Caco-2 (cell line): ENCODE measurements around the gene TADA2B. TPM values are rescaled to one million over a fixed set of nuclear protein-coding genes. Genes with fewer than 3 reads are reported as not detected.

Experiments
- BruUV-seq: library from RNA; stranded (reverse); fragments of 400-500 nt; replicated peaks from 2 replicates; lab custom pipeline; 2021; lab: Mats Ljungman, UMichigan
- CTCF ChIA-PET: fragments of 300-600 bp; sonication (Branson Sonifier 250); formaldehyde crosslinking; loops from one replicate; lab custom pipeline; 2022; ENCODE audit warnings: antibody characterized with exemption; lab: Charles Lee
- POLR2A ChIA-PET: fragments of 300-600 bp; sonication (Branson Sonifier 250); formaldehyde crosslinking; loops from one replicate; lab custom pipeline; 2022; ENCODE audit warnings: antibody characterized with exemption; lab: Charles Lee
- DNase-seq, 2 experiments: peaks; one replicate each; pipeline versions ENCODE4 v3.0.0 to v3.0.0-alpha.2; 2020 to 2022
- H3K27me3 ChIP-seq: replicated peaks from 2 replicates; pipeline ENCODE4 v1.6.0; 2011; ENCODE audit warnings: low read length; ENCODE audit not compliant: control insufficient read depth, insufficient read depth
- H3K36me3 ChIP-seq: 2 replicates; pipeline ENCODE4 v1.5.1; 2011; ENCODE audit warnings: low read length; ENCODE audit not compliant: control insufficient read depth, insufficient read depth
- H3K4me1 ChIP-seq: fragments of 250-450 bp; sonication (Bioruptor Pico); 2 replicates; pipeline ENCODE4 v1.5.1; 2020; ENCODE audit warnings: mild to moderate bottlenecking
- H3K4me3 ChIP-seq: 2 replicates; pipeline ENCODE4 v1.5.1; 2011; ENCODE audit warnings: low read depth, mild to moderate bottlenecking, control low read depth, low read length
- H3K9me3 ChIP-seq: fragments of 250-450 bp; sonication (Bioruptor Pico); 2 replicates; pipeline ENCODE4 v1.5.1; 2020; ENCODE audit warnings: mild to moderate bottlenecking, moderate library complexity
- H3K27ac Mint-ChIP-seq: one replicate; pipeline ENCODE4 v1.8.0; 2022; ENCODE audit warnings: mixed read lengths; ENCODE audit not compliant: unreplicated experiment
- H3K27me3 Mint-ChIP-seq: one replicate; pipeline ENCODE4 v1.8.0; 2022; ENCODE audit warnings: mixed read lengths; ENCODE audit not compliant: insufficient read depth, unreplicated experiment
- H3K36me3 Mint-ChIP-seq: one replicate; pipeline ENCODE4 v1.8.0; 2022; ENCODE audit warnings: mild to moderate bottlenecking, mixed read lengths; ENCODE audit not compliant: insufficient read depth, unreplicated experiment
- H3K4me1 Mint-ChIP-seq: one replicate; pipeline ENCODE4 v1.8.0; 2022; ENCODE audit warnings: low read depth, mixed read lengths; ENCODE audit not compliant: unreplicated experiment
- H3K4me3 Mint-ChIP-seq: one replicate; pipeline ENCODE4 v1.8.0; 2022; ENCODE audit warnings: mild to moderate bottlenecking, moderate library complexity, mixed read lengths; ENCODE audit not compliant: unreplicated experiment
- H3K9me3 Mint-ChIP-seq: one replicate; pipeline ENCODE4 v1.8.0; 2022; ENCODE audit warnings: mixed read lengths; ENCODE audit not compliant: unreplicated experiment
- CTCF ChIP-seq, 2 experiments: fragments of 200-600 bp in 1 of 2; IDR thresholded peaks; 1 replicate in 1 of 2; 2 replicates in 1 of 2; pipeline versions ENCODE4 v1.5.1 to v1.8.0; 2011 to 2022; ENCODE audit warnings: antibody characterized with exemption in 1 of 2, control low read depth in 1 of 2, inconsistent platforms in 1 of 2, low read depth in 1 of 2, low read length in 1 of 2, mild to moderate bottlenecking in 1 of 2, moderate library complexity in 1 of 2; ENCODE audit not compliant: insufficient read depth in 1 of 2, severe bottlenecking in 1 of 2, unreplicated experiment in 1 of 2
- intact Hi-C: fragments of 100-400 bp; cut with micrococcal nuclease; formaldehyde crosslinking; loops from one replicate; pipeline ENCODE4 v1.10.0; 2022; ENCODE audit not compliant: unreplicated experiment
- total RNA-seq: library from RNA; stranded (reverse); gene quantifications from 2 replicates; pipeline ENCODE4 v1.2.3, GENCODE V29; 2022

TADA2B gene
- total RNA-seq, 1 experiment from 2014 or later = 21.8 TPM

- peaks cover 32% of the 10 kb centered on the region for H3K36me3 Mint-ChIP-seq
- no peaks in the 10 kb centered on the region for H3K9me3 ChIP-seq
- H3K4me3 Mint-ChIP-seq = no peak overlapping the region
- no peak for DNase-seq
- H3K4me1 Mint-ChIP-seq = no peaks in the 10 kb centered on the region
- intact Hi-C loops = no loop called here
- H3K36me3 ChIP-seq = no peaks in the 10 kb centered on the region; the same call in 1 of the 2 replicates
- ChIA-PET CTCF (no interaction called here), POLR2A (no interaction called here)
- H3K27me3 ChIP-seq = no peaks in the 10 kb centered on the region
- H3K4me1 ChIP-seq = no peaks in the 10 kb centered on the region
- no peak overlapping the region for H3K27ac Mint-ChIP-seq
- TF ChIP-seq CTCF (IDR thresholded peaks at IDR 0.05; ENCODE audit: insufficient read depth in 1 of 2, low read depth in 1 of 2, low read length in 1 of 2, severe bottlenecking in 1 of 2, unreplicated experiment in 1 of 2) = no peak
- H3K27me3 Mint-ChIP-seq = no peaks in the 10 kb centered on the region
- H3K9me3 Mint-ChIP-seq = no peaks in the 10 kb centered on the region
- BruUV-seq = no TSS peak
- H3K4me3 ChIP-seq = no peak overlapping the region
These were observed 9.9 kb downstream of the TADA2B start for GRCh38 chr4:7052923-7053715.

DNA sequence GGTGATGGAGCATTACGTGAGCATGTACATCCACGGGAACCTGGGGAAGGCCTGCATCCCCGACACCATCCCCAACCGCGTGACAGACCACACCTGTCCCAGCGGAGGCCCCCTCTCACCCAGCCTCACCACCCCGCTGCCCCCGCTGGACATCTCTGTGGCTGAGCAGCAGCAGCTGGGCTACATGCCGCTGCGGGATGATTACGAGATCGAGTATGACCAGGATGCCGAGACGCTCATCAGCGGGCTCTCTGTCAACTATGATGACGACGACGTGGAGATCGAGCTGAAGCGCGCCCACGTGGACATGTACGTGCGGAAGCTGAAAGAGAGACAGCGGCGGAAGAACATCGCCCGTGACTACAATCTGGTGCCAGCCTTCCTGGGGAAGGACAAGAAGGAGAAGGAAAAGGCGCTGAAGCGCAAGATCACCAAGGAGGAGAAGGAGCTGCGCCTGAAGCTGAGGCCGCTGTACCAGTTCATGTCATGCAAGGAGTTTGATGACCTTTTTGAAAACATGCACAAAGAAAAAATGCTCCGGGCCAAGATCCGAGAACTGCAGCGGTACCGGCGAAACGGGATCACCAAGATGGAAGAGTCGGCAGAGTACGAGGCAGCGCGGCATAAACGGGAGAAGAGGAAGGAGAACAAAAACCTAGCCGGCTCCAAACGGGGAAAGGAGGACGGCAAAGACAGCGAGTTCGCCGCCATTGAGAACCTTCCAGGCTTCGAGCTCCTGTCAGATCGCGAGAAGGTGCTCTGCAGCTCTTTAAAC lies 11.1 kb downstream of the TADA2B start:
- POLR2A ChIA-PET = interaction anchor here (0.6 kb wide), 1 partner anchor 12 kb away, joined by 5 read pairs; no protein-coding TSS in a partner anchor
- TSS peak; percentile 11 for BruUV-seq
- H3K36me3 Mint-ChIP-seq = peaks cover 38% of the 10 kb centered on the region

More for the DNA sequence above, 11.1 kb downstream of the TADA2B start:
- Histone ChIP-seq H3K9me3 (no peaks in the 10 kb centered on the region), H3K27me3 (no peaks in the 10 kb centered on the region), H3K4me1 (no peaks in the 10 kb centered on the region), H3K36me3 (no peaks in the 10 kb centered on the region; the same call in 1 of the 2 replicates), H3K4me3 (no peak overlapping the region)
- DNase-seq = no peak
- H3K27ac Mint-ChIP-seq = no peak overlapping the region
- H3K9me3 Mint-ChIP-seq = no peaks in the 10 kb centered on the region
- no peaks in the 10 kb centered on the region for H3K27me3 Mint-ChIP-seq
- no peaks in the 10 kb centered on the region for H3K4me1 Mint-ChIP-seq
- H3K4me3 Mint-ChIP-seq = no peak overlapping the region
- intact Hi-C loops = no loop called here
- CTCF ChIA-PET = no interaction called here
- TF ChIP-seq CTCF (IDR thresholded peaks at IDR 0.05; ENCODE audit: insufficient read depth in 1 of 2, low read depth in 1 of 2, low read length in 1 of 2, severe bottlenecking in 1 of 2, unreplicated experiment in 1 of 2) = no peak
